ENCODE data around the gene HACD2.

GRCh38 chr3:123451186-123451585 is 133.7 kb downstream of the HACD2 start:
- TF ChIP-seq SP1 (IDR thresholded peaks at IDR 0.05; ENCODE audit: low read depth), result no peak
- no peak for TF ChIP-seq CTCF (IDR thresholded peaks at IDR 0.05 in 2 of 3, conservative IDR thresholded peaks at IDR 0.05 in 1 of 3; ENCODE audit: borderline replicate concordance in 1 of 3, insufficient read depth in 1 of 3, low read depth in 2 of 3, low read length in 2 of 3)
- no peak for TF ChIP-seq POLR2A (IDR thresholded peaks at IDR 0.05; ENCODE audit: borderline replicate concordance, extremely low read depth, insufficient read depth, insufficient read length)

Measured in HCT116 (cell line).